ENCODE measurements around the gene PGAP3.

GRCh38 chr17:39683295-39683939, 4.4 kb downstream of the PGAP3 start:
- TF ChIP-seq, protein P1, sequence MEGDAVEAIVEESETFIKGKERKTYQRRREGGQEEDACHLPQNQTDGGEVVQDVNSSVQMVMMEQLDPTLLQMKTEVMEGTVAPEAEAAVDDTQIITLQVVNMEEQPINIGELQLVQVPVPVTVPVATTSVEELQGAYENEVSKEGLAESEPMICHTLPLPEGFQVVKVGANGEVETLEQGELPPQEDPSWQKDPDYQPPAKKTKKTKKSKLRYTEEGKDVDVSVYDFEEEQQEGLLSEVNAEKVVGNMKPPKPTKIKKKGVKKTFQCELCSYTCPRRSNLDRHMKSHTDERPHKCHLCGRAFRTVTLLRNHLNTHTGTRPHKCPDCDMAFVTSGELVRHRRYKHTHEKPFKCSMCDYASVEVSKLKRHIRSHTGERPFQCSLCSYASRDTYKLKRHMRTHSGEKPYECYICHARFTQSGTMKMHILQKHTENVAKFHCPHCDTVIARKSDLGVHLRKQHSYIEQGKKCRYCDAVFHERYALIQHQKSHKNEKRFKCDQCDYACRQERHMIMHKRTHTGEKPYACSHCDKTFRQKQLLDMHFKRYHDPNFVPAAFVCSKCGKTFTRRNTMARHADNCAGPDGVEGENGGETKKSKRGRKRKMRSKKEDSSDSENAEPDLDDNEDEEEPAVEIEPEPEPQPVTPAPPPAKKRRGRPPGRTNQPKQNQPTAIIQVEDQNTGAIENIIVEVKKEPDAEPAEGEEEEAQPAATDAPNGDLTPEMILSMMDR (IDR thresholded peaks at IDR 0.05; ENCODE audit: low read length) = no peak
- TF ChIP-seq EZH2 (IDR thresholded peaks at IDR 0.05; ENCODE audit: borderline replicate concordance, low read length) = no peak
